Measurements from ENCODE around the gene ARIH2.

The ARIH2 gene

DNA sequence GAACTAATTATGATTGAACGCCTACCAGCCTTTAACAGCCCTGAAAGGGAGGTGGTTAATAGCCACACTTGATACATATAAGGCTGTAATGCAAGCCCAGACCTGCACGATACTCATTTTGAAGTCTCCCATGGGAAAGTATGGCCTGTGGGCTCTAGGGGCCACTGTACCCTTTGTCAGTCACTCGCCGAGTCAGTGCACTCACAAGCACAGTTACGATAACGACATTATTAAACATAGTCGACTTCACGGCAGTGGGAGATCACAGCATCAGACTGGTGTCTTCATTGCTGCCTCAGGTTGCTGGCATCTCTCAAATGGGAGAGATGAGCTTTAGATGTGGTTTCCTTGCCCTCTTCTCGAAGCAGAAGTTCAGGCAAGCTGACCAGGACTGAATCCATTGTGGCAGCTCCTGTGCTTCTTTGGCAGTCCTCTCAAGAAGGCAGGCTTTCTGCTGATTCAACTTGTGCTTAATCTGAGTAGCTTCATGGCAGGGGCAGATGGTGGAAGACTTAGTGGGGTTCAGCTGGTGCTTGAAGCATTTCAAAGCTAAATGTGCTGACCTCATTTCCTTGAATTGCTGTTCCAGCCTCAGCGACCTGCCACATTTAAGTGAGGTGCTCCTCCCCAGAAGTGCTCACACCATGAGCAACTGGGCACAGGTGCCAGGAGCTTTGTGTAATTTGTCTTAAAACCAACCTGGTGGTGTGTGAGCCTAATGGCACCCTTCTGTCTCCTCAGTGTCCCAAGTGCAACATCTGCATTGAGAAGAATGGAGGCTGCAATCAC is 55.6 kb downstream of the ARIH2 start:
- Histone ChIP-seq H3K9ac (ENCODE audit: low read depth, low read length) (no peak overlapping the region), H3K9me3 (ENCODE audit: control insufficient read depth, insufficient read depth, low read length) (no peaks in the 10 kb centered on the region), H3K36me3 (ENCODE audit: insufficient read depth, low read length) (peaks cover 45% of the 10 kb centered on the region), H3K4me1 (ENCODE audit: insufficient read depth, low read length) (no peaks in the 10 kb centered on the region)

DNA sequence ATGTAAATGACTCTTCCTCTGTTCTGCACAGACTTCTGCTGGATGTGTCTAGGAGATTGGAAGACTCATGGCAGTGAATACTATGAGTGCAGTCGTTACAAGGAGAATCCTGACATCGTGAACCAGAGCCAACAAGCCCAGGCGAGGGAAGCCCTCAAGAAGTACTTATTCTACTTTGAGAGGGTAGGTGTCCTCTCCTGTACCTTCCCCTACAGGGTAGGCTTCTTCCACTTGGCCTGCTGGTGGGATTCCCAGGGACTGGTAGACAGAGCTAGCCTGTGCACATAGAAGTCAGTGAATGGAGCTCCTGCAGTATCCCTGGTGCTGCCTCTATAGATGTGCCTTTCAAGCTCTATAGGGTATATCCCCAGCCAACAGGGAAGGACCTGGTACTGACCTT is 60.8 kb downstream of the ARIH2 start:
- Histone ChIP-seq H3K9ac (ENCODE audit: low read depth, low read length) (no peak overlapping the region), H3K4me1 (ENCODE audit: insufficient read depth, low read length) (no peaks in the 10 kb centered on the region), H3K36me3 (ENCODE audit: insufficient read depth, low read length) (peaks cover 32% of the 10 kb centered on the region), H3K9me3 (ENCODE audit: control insufficient read depth, insufficient read depth, low read length) (no peaks in the 10 kb centered on the region)

DNA sequence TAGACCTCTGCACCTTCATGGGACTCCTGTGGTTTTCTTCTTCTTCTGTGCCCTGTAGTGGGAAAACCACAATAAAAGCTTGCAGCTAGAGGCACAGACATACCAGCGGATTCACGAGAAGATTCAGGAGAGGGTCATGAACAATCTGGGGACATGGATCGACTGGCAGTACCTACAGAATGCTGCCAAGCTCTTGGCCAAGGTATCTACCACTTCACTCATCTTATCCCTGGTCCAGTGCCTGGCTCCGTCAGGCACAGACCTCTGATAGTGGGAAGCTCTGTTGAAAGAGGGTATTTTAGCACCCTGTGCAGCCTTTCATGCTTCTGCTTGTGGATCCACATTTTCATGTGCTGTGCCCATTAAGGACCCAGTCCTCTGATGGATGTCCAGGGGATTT is 61.7 kb downstream of the ARIH2 start:
- Histone ChIP-seq H3K36me3 (ENCODE audit: insufficient read depth, low read length) (peaks cover 32% of the 10 kb centered on the region), H3K9ac (ENCODE audit: low read depth, low read length) (no peak overlapping the region), H3K4me1 (ENCODE audit: insufficient read depth, low read length) (no peaks in the 10 kb centered on the region), H3K9me3 (ENCODE audit: control insufficient read depth, insufficient read depth, low read length) (no peaks in the 10 kb centered on the region)

DNA sequence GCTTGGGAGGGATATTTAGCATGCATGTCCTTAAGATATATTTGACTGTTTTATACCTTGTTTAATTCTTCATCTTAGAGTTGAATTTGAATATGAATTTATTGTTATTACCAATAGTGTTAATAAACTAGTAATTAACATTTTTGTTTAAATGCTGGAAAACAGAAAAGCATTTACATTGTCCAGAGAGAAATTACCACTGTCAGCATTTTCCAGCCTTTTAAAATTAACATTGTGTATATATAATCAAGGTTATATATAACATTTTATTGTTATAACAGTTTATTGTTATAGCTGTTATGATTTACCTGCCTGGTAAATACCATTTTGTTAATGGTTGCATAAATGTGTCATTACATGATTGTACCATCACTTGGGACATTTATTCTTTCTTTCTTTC is 63.4 kb downstream of the ARIH2 start:
- no peaks in the 10 kb centered on the region for H3K4me1 ChIP-seq (ENCODE audit: insufficient read depth, low read length)
- no peaks in the 10 kb centered on the region for H3K9me3 ChIP-seq (ENCODE audit: control insufficient read depth, insufficient read depth, low read length)
- no peak overlapping the region for H3K9ac ChIP-seq (ENCODE audit: low read depth, low read length)
- peaks cover 26% of the 10 kb centered on the region for H3K36me3 ChIP-seq (ENCODE audit: insufficient read depth, low read length)

DNA sequence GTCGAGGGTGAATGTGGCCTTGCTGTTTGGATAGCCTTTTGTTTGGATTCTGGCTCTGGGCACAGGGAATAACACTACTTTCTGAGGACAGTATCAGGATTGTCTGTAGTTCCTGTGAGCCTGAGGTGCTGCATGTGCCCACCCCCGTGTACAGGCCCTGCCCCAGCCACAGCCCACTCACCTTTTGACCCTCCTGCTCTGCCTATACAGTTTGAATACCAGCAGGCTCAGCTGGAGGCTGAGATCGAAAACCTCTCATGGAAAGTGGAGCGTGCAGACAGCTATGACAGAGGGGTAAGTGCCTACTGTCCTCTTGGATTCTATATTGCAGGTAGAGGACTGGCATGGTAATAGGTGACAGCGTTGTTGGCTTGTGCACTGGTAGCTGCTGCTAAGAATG is 64.0 kb downstream of the ARIH2 start:
- no peak overlapping the region for H3K9ac ChIP-seq (ENCODE audit: low read depth, low read length)
- H3K9me3 ChIP-seq (ENCODE audit: control insufficient read depth, insufficient read depth, low read length): no peaks in the 10 kb centered on the region
- peaks cover 26% of the 10 kb centered on the region for H3K36me3 ChIP-seq (ENCODE audit: insufficient read depth, low read length)
- H3K4me1 ChIP-seq (ENCODE audit: insufficient read depth, low read length): no peaks in the 10 kb centered on the region

DNA sequence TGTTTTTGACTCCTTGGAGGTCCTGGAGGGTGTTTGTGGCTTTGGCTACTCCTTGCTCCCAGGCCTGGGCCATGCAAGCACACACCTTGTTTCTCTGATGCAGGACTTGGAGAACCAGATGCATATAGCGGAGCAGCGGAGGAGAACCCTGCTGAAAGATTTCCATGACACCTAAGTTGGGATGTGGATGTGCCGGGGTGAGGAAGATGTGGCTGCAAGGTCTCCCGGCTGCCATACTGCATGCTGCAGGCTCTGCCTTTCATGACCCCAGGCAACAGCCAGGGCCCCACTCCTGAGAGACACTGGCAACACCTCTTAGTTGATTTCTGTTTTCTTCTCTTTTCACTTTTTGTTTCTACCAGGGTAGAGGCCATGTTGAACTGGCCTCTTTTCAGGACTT is 64.5 kb downstream of the ARIH2 start:
- Histone ChIP-seq H3K4me1 (ENCODE audit: insufficient read depth, low read length) (no peaks in the 10 kb centered on the region), H3K9me3 (ENCODE audit: control insufficient read depth, insufficient read depth, low read length) (no peaks in the 10 kb centered on the region), H3K36me3 (ENCODE audit: insufficient read depth, low read length) (peaks cover 26% of the 10 kb centered on the region), H3K9ac (ENCODE audit: low read depth, low read length) (no peak overlapping the region)

DNA sequence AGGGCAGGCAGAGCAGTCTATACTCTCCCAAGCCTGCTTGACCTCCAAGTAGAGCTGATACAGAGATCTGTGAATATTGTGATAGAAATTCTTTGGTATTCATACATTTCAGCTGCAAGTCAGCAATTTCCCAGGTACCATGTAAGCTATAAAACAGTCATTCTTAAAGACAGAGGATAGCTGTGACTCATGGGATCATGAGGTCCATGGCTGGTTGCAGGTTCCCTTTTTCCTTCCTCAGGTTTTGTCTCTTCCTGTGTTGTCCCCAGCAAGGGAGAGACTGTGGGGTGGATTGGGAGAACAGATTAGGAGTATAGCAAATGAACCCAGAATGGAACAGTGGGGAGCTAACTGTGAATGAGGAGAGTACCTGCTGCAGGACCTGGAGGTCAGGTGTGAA is 66.0 kb downstream of the ARIH2 start:
- no peaks in the 10 kb centered on the region; the same call in 1 of the 2 replicates for H3K4me1 ChIP-seq (ENCODE audit: insufficient read depth, low read length)
- no peak overlapping the region for H3K9ac ChIP-seq (ENCODE audit: low read depth, low read length)

DNA sequence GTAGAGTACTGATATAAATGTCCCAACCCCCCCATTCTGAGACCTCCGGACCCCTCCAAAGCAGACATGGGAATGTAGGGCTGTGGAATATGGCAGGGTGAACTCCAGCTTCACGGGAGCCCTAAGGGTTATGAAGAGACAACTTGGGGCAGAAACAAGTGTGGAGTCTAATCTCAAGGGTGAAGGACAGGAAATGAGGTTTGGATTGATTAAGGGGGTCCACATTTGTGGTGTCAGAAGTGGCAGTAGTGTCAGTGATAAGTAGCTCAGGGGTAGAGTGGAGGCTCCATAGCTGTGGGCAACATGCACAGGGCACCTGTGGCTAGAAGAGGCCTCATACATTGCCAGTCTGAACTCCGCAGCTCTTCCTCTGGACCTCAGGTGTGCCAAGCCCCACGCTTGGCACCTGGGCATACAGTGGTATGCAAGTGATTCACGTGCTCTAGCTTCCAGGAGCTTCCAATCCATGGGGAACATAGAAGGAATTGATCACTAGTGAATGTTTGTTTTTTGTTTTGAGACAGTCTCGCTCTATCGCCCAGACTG is 67.3 kb downstream of the ARIH2 start:
- Histone ChIP-seq H3K9me3 (ENCODE audit: control insufficient read depth, insufficient read depth, low read length) (no peaks in the 10 kb centered on the region), H3K4me1 (ENCODE audit: insufficient read depth, low read length) (no peaks in the 10 kb centered on the region; the same call in 1 of the 2 replicates), H3K36me3 (ENCODE audit: insufficient read depth, low read length) (peaks cover 19% of the 10 kb centered on the region), H3K9ac (ENCODE audit: low read depth, low read length) (no peak overlapping the region)

More for the DNA sequence above, 66.0 kb downstream of the ARIH2 start:
- Histone ChIP-seq H3K9me3 (ENCODE audit: control insufficient read depth, insufficient read depth, low read length) (no peaks in the 10 kb centered on the region), H3K36me3 (ENCODE audit: insufficient read depth, low read length) (peaks cover 26% of the 10 kb centered on the region)

DNA sequence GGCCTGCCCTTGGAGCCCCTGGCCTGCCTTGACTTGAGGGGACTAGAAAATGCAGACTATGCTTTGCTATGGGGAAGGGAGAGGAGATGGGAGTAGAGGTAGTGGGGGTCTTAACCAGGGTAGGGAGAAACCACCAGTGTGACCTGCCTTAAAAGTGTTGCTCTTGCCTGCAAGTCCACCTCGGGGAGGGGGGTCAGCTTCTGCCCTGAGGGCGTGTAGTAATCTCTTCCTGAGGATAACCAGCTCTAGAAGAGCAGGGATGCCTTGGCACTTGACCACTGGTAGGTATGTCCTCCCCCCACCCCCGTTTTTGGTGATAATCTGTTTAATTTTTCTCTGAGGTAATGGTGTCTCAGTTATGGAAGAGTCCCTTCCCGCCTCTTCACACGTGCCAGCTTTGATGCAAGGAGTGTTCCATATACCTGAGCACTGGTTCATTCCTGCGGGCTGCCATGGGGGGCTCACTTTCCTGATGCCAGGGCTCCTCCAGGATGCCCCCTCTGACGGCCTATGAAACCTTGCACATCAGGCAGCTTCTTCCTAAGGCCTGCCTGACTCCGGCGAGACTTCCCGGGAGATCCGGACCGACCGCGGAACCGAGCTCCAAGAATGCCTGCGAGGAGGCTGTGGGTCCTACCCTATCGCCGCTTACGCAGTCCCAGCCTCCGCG is 70.6 kb downstream of the ARIH2 start:
- H3K9me3 ChIP-seq (ENCODE audit: control insufficient read depth, insufficient read depth, low read length): no peaks in the 10 kb centered on the region
- H3K36me3 ChIP-seq (ENCODE audit: insufficient read depth, low read length): peaks cover 10% of the 10 kb centered on the region
- H3K4me1 ChIP-seq (ENCODE audit: insufficient read depth, low read length): peaks cover 3% of the 10 kb centered on the region
- peak overlapping the region; percentile 88 for H3K9ac ChIP-seq (ENCODE audit: low read depth, low read length)

DNA sequence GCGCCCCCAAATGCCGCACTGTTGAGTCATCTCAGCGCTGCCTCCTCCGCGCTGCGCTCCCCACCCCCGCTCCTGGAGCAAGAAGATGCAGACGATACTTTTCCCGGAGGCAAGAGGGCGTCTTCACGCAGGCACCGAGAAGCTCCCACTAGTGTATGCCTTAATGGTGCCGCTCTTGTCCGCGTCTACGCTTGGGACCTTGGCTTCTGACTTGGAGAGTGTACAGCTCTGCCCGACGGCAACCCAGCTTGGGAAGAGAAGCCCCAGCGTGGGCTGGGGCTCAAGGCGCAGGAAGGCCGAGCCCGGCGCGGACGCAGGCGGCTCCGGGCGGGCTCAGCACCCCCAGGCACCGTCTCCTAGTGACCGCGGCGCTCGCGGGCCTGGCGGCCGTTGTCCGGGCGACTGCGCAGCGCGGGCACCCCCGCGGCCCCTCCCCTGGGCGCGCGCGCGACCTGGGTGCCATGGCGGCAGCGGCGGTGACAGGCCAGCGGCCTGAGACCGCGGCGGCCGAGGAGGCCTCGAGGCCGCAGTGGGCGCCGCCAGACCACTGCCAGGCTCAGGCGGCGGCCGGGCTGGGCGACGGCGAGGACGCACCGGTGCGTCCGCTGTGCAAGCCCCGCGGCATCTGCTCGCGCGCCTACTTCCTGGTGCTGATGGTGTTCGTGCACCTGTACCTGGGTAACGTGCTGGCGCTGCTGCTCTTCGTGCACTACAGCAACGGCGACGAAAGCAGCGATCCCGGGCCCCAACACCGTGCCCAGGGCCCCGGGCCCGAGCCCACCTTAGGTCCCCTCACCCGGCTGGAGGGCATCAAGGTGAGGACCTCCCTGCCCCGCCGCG is 71.4 kb downstream of the ARIH2 start, which contains the start of gene P4HTM:
P4HTM (plus strand) TSS at position 446 of the 840 bp plus-strand sequence; CDS start at position 462, 16 bp downstream.
- peaks cover 7% of the 10 kb centered on the region for H3K36me3 ChIP-seq (ENCODE audit: insufficient read depth, low read length)
- peak within 1 kb of the TSS; percentile 88 for H3K9ac ChIP-seq (ENCODE audit: low read depth, low read length)
- peaks cover 3% of the 10 kb centered on the region for H3K4me1 ChIP-seq (ENCODE audit: insufficient read depth, low read length)
- H3K9me3 ChIP-seq (ENCODE audit: control insufficient read depth, insufficient read depth, low read length): no peaks in the 10 kb centered on the region

DNA sequence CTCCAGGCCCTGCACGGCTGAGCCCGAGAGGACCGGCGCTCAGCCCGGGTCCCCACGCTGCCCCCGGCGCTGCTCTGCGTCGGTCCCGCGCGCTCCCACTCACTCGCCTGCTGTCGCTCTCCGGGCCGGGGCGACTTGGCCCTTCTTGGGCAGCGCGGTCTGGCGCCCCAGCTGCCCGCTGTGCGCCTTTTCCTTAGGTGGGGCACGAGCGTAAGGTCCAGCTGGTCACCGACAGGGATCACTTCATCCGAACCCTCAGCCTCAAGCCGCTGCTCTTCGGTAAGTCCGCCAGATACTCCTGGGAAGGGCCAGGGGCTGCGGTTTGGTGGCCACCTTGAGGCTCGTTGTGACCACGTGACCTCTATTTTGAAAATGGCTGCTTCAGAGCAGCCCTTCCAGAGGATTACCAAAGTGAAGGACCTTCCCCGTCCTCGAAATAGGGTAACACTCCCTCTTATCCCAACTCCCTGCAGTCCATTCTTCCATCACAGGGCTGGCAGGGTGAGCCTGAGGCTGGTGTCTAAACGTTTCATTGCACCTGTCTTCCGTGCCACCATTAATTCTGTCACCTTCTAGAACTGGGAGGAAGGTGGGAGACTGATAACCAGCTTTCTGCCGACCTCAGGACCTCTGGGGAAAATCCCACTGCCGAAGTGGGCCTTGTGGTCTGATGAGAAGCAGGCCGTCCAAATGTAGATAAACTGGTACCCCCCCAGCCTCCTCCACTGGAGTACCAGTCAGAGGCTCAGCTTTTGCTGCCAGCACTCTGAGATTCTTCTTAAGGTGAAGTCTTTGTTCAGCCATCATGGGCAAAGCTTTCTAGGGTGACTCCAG is 72.2 kb downstream of the ARIH2 start:
- Histone ChIP-seq H3K9ac (ENCODE audit: low read depth, low read length) (peak overlapping the region; percentile 88), H3K36me3 (ENCODE audit: insufficient read depth, low read length) (peaks cover 4% of the 10 kb centered on the region; the same call in 1 of the 2 replicates), H3K9me3 (ENCODE audit: control insufficient read depth, insufficient read depth, low read length) (no peaks in the 10 kb centered on the region), H3K4me1 (ENCODE audit: insufficient read depth, low read length) (peaks cover 3% of the 10 kb centered on the region)

DNA sequence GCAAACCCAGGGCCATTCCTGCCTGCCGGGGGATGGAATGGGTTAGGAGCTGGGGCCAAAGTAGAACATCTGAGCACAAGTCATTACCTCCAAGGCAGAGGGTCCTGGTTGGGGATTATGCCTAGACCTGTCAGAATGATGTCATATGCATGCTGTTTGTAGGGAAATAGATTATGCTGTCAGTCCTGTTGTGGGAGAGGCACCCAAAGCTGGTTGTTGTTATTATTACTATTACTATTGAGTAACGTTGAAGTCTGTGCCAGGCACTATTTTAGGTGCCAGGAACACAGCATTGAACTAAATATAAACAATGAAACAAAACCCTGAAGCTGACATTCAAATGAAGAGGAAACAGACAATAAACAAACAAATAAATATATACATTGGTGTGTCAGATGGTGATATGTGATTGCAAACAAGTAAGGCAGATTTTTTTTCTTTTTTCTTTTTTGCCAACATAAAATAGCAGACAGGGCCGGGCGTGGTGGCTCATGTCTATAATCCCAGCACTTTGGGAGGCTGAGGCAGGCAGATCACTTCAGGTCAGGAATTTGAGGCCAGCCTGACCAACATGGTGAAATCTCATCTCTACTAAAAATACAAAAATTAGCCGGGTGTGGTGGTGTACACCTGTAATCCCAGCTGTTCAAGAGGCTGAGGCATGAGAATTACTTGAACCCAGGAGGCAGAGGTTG is 73.4 kb downstream of the ARIH2 start:
- no peak overlapping the region for H3K9ac ChIP-seq (ENCODE audit: low read depth, low read length)
- H3K9me3 ChIP-seq (ENCODE audit: control insufficient read depth, insufficient read depth, low read length): no peaks in the 10 kb centered on the region
- H3K36me3 ChIP-seq (ENCODE audit: insufficient read depth, low read length): no peaks in the 10 kb centered on the region
- peaks cover 3% of the 10 kb centered on the region for H3K4me1 ChIP-seq (ENCODE audit: insufficient read depth, low read length)

DNA sequence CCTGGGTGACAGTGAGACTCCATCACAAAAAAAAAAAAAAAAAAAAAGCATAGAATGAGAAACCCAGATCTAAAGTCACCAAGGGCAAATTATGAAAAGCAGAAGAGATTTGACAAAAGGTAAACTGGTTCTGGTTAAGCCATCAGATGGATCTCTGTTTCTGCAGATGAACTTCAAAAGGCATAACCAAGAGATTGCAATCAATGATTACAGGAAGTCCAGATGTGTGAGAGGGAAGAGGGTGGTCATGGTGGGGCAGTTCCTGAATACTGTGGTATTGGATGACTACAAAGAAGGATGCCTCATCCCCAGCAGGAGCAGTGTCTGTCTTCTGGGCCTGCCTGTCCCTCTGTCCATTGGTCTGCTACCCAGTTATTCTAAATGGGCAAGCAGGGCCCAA is 75.2 kb downstream of the ARIH2 start:
- H3K9ac ChIP-seq (ENCODE audit: low read depth, low read length): no peak overlapping the region
- H3K4me1 ChIP-seq (ENCODE audit: insufficient read depth, low read length): peaks cover 3% of the 10 kb centered on the region
- H3K9me3 ChIP-seq (ENCODE audit: control insufficient read depth, insufficient read depth, low read length): no peaks in the 10 kb centered on the region
- no peaks in the 10 kb centered on the region for H3K36me3 ChIP-seq (ENCODE audit: insufficient read depth, low read length)
